Esophagus muscularis mucosa (tissue), 4 donors: ENCODE results near the gene PEPD. TPM values are rescaled to one million over a fixed set of nuclear protein-coding genes. Genes with fewer than 3 reads are reported as not detected.

Experiments used
- DNase-seq: peaks from one replicate; pipeline ENCODE4 v3.0.0-alpha.2; 2017; ENCODE audit errors: extremely low spot score
- H3K27ac ChIP-seq, 4 donors: fragments of 200-600 bp; sonication (generic); replicated peaks in 1 of 4; 1 replicate in 3 of 4; 2 replicates in 1 of 4; pipeline ENCODE4 v1.5.1; 2016 to 2019; ENCODE audit warnings: mild to moderate bottlenecking in 1 of 4
- H3K27me3 ChIP-seq, 4 donors: fragments of 200-600 bp; sonication (generic); one replicate each; pipeline versions ENCODE4 v1.5.1 to v1.6.0; 2016 to 2019
- H3K36me3 ChIP-seq, 4 donors: fragments of 200-600 bp; sonication (generic); one replicate each; pipeline ENCODE4 v1.5.1; 2016 to 2019
- H3K4me1 ChIP-seq, 4 donors: fragments of 200-600 bp; sonication (generic); one replicate each; pipeline ENCODE4 v1.5.1; 2016 to 2019
- H3K4me3 ChIP-seq, 4 donors: fragments of 200-600 bp; sonication (generic); 1 replicate in 2 of 4; 2 replicates in 2 of 4; pipeline ENCODE4 v1.5.1; 2016 to 2019; ENCODE audit warnings: mild to moderate bottlenecking in 4 of 4, moderate library complexity in 1 of 4
- H3K9me3 ChIP-seq, 4 donors: fragments of 200-600 bp; sonication (generic); 1 replicate in 3 of 4; 2 replicates in 1 of 4; pipeline ENCODE4 v1.5.1; 2016 to 2019
- EP300 ChIP-seq: sonication (generic); formaldehyde crosslinking; IDR thresholded peaks from one replicate; pipeline ENCODE4 v1.6.1; 2017; ENCODE audit warnings: antibody characterized with exemption
- POLR2A ChIP-seq: fragments of 450-650 bp; IDR thresholded peaks from one replicate; pipeline ENCODE4 v1.6.1; 2017; ENCODE audit warnings: antibody characterized with exemption, moderate library complexity, mild to moderate bottlenecking, low read depth
- POLR2AphosphoS5 ChIP-seq, 2 donors: sonication (generic); formaldehyde crosslinking; IDR thresholded peaks; one replicate each; pipeline ENCODE4 v1.6.1; 2017; ENCODE audit warnings: antibody characterized with exemption in 2 of 2
- WGBS: methylation state at CpG from one replicate; pipeline ENCODE4 v1.1.5; 2018; 5-methylcytosine and 5-hydroxymethylcytosine counted together
- intact Hi-C: fragments of 100-400 bp; cut with DNase I; formaldehyde crosslinking; loops from one replicate; pipeline ENCODE4 v1.15.1; 2023
- total RNA-seq, 4 donors: library from RNA; depleted of rRNA; stranded (reverse); fragments of >200 nt; gene quantifications; one replicate each; pipeline versions ENCODE4 v1.1.0 to v1.2.1, GENCODE V29; 2016
- TF ChIP-seq, protein P1 (sequence below), 3 experiments: fragments of 200-600 bp in 2 of 3; fragments of 450-650 bp in 1 of 3; sonication (generic) in 2 of 3; IDR thresholded peaks; one replicate each; pipeline ENCODE4 v1.5.1; 2017 to 2019; ENCODE audit warnings: antibody characterized with exemption in 3 of 3, mild to moderate bottlenecking in 2 of 3, moderate library complexity in 1 of 3

The PEPD gene
- total RNA-seq, 4 donors from 2014 or later, result 59.8 to 90.9 (median 73.0) TPM

- intact Hi-C loops, result no loop called here
- DNase-seq, result no peak
- Histone ChIP-seq H3K36me3 (no peaks in the 10 kb centered on the region), H3K27ac (no peak overlapping the region), H3K9me3 (no peaks in the 10 kb centered on the region), H3K4me3 (no peak overlapping the region), H3K27me3 (no peaks in the 10 kb centered on the region), H3K4me1 (peaks cover 0 to 6% (median 2%) of the 10 kb centered on the region in 4 donors)
- TF ChIP-seq POLR2A (no peak), POLR2AphosphoS5 (IDR thresholded peaks at IDR 0.05) (no peak)
- TF ChIP-seq, protein P1, sequence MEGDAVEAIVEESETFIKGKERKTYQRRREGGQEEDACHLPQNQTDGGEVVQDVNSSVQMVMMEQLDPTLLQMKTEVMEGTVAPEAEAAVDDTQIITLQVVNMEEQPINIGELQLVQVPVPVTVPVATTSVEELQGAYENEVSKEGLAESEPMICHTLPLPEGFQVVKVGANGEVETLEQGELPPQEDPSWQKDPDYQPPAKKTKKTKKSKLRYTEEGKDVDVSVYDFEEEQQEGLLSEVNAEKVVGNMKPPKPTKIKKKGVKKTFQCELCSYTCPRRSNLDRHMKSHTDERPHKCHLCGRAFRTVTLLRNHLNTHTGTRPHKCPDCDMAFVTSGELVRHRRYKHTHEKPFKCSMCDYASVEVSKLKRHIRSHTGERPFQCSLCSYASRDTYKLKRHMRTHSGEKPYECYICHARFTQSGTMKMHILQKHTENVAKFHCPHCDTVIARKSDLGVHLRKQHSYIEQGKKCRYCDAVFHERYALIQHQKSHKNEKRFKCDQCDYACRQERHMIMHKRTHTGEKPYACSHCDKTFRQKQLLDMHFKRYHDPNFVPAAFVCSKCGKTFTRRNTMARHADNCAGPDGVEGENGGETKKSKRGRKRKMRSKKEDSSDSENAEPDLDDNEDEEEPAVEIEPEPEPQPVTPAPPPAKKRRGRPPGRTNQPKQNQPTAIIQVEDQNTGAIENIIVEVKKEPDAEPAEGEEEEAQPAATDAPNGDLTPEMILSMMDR (IDR thresholded peaks at IDR 0.05), result no peak
- 81% methylated on average over 5 of the region's 5 CpGs for WGBS
These were observed 153.3 kb downstream of the PEPD start for GRCh38 chr19:33368074-33368864.

DNA sequence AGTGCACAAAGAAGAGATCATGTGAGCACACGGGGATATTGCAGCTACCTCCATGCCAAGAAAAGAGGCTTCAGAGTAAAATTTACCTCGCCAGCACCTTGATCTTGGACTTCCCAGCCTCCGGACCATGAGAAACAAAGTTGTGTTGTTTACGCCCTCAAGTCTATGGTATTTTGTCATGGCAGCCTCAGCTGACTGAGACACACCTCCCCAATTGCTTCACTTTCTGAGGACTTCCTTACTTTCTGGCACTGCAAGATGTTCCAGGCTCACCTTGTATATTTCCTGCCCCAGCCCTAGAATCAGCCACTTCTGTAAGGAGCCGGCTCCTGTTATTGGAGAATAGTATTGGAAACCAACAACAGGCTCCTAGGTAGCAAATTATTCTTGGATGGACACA is 154.7 kb downstream of the PEPD start:
- 92% methylated on average over 5 of the region's 5 CpGs for WGBS
- no peaks in the 10 kb centered on the region for H3K9me3 ChIP-seq
- no peaks in the 10 kb centered on the region for H3K4me1 ChIP-seq
- no peaks in the 10 kb centered on the region for H3K36me3 ChIP-seq
- no peaks in the 10 kb centered on the region for H3K27me3 ChIP-seq
- TF ChIP-seq, protein P1 (IDR thresholded peaks at IDR 0.05), result no peak
- TF ChIP-seq EP300, result no peak
- TF ChIP-seq POLR2AphosphoS5 (IDR thresholded peaks at IDR 0.05), result no peak
- TF ChIP-seq POLR2A, result no peak
- DNase-seq, result no peak
- no peak overlapping the region for H3K4me3 ChIP-seq
- no peak overlapping the region for H3K27ac ChIP-seq
- intact Hi-C loops, result no loop called here

- Histone ChIP-seq H3K27ac (no peak overlapping the region), H3K36me3 (no peaks in the 10 kb centered on the region), H3K4me1 (no peaks in the 10 kb centered on the region), H3K27me3 (no peaks in the 10 kb centered on the region), H3K4me3 (no peak overlapping the region), H3K9me3 (no peaks in the 10 kb centered on the region)
- no peak for DNase-seq
- intact Hi-C loops, result no loop called here
- no peak for TF ChIP-seq EP300
- no peak for TF ChIP-seq POLR2A
- no peak for TF ChIP-seq POLR2AphosphoS5 (IDR thresholded peaks at IDR 0.05)
- TF ChIP-seq, protein P1 (IDR thresholded peaks at IDR 0.05), result no peak
- WGBS, result 85% methylated on average over 6 of the region's 6 CpGs
These were observed 155.5 kb downstream of the PEPD start for GRCh38 chr19:33366127-33366526.

GRCh38 chr19:33365691-33366090 is 155.9 kb downstream of the PEPD start:
- no peak overlapping the region for H3K27ac ChIP-seq
- H3K4me1 ChIP-seq, result no peaks in the 10 kb centered on the region
- WGBS, result 84% methylated on average over 7 of the region's 7 CpGs
- intact Hi-C loops, result no loop called here
- no peaks in the 10 kb centered on the region for H3K36me3 ChIP-seq
- no peak overlapping the region for H3K4me3 ChIP-seq
- TF ChIP-seq POLR2A, result no peak
- TF ChIP-seq EP300, result no peak
- TF ChIP-seq POLR2AphosphoS5 (IDR thresholded peaks at IDR 0.05), result no peak
- TF ChIP-seq, protein P1 (IDR thresholded peaks at IDR 0.05), result no peak
- no peaks in the 10 kb centered on the region for H3K9me3 ChIP-seq
- no peak for DNase-seq
- H3K27me3 ChIP-seq, result no peaks in the 10 kb centered on the region

GRCh38 chr19:33363476-33363875 is 158.1 kb downstream of the PEPD start:
- DNase-seq, result no peak
- Histone ChIP-seq H3K9me3 (no peaks in the 10 kb centered on the region), H3K27ac (no peak overlapping the region), H3K27me3 (no peaks in the 10 kb centered on the region), H3K4me1 (no peaks in the 10 kb centered on the region), H3K36me3 (no peaks in the 10 kb centered on the region), H3K4me3 (no peak overlapping the region)
- TF ChIP-seq POLR2AphosphoS5 (IDR thresholded peaks at IDR 0.05) (no peak), EP300 (no peak), POLR2A (no peak)
- TF ChIP-seq, protein P1 (IDR thresholded peaks at IDR 0.05), result no peak
- intact Hi-C loops, result no loop called here
- WGBS, result 83% methylated on average over 5 of the region's 5 CpGs
